GM12872 (cell line): ENCODE data around the gene PIK3R4.

ENCODE experiments used
- TF ChIP-seq, protein P1 (sequence below): IDR thresholded peaks from 3 replicates; pipeline ENCODE4 v1.5.1; 2011; ENCODE audit warnings: low read depth, mild to moderate bottlenecking, low read length, moderate library complexity; ENCODE audit not compliant: insufficient read depth

The PIK3R4 gene

DNA sequence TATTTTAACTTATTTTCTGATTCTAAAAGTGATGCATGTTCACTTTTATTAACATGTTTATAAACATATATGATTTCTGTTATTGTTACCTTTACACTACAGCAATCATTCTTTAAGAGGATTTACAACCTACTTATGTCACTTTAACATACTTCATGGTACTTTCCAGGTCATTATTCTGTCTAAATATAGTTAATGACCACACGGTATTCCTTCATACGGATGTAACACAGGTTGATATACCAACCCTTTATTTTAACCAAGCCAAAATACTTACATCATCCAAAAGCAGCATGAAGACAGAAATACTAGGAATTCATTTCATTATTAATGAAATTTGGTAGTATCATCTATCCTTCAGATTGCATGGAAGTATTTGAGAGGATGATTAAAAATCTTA lies 18.6 kb downstream of the PIK3R4 start:
- TF ChIP-seq, protein P1, sequence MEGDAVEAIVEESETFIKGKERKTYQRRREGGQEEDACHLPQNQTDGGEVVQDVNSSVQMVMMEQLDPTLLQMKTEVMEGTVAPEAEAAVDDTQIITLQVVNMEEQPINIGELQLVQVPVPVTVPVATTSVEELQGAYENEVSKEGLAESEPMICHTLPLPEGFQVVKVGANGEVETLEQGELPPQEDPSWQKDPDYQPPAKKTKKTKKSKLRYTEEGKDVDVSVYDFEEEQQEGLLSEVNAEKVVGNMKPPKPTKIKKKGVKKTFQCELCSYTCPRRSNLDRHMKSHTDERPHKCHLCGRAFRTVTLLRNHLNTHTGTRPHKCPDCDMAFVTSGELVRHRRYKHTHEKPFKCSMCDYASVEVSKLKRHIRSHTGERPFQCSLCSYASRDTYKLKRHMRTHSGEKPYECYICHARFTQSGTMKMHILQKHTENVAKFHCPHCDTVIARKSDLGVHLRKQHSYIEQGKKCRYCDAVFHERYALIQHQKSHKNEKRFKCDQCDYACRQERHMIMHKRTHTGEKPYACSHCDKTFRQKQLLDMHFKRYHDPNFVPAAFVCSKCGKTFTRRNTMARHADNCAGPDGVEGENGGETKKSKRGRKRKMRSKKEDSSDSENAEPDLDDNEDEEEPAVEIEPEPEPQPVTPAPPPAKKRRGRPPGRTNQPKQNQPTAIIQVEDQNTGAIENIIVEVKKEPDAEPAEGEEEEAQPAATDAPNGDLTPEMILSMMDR, result no peak

- TF ChIP-seq, protein P1, result no peak
Observed at GRCh38 chr3:130725746-130726145, 20.9 kb downstream of the PIK3R4 start.

GRCh38 chr3:130715616-130716015 lies 31.0 kb downstream of the PIK3R4 start:
- TF ChIP-seq, protein P1, result no peak

GRCh38 chr3:130712718-130713423 lies 33.8 kb downstream of the PIK3R4 start:
- TF ChIP-seq, protein P1, result no peak

DNA sequence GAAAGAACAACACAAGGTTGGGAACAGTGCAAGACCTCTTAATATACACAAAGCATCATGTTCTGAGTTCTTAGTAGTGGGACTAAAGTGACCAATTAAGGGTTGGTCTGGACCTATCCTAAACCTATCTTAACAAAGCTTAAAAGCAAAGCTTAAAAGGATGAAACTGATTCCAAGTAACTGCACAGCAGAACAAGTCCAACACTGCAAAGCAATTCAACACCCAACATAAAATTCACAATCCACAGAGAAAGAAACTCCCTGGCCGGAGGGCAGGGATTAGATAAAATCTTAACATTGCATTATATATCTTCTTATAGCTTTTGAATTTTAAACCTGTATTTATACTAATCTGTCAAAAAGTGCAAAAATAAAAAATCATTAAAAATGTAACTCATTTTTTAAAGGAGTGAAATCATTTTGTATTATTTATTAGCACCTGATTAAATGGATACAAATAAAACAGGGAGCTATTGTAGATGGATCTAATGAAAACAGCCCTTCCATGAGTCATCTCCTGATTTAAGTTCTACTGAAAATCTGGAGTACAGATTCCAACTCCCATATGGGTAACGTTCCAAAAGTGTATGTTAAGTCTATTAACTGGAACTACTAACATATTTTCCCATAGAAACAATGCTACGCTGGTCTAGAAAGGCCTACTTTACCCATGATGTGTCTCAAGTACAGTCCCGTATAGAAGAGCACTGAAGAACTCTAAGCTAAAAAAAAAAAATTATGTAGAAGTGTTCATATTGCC lies 34.9 kb downstream of the PIK3R4 start:
- TF ChIP-seq, protein P1, result no peak

DNA sequence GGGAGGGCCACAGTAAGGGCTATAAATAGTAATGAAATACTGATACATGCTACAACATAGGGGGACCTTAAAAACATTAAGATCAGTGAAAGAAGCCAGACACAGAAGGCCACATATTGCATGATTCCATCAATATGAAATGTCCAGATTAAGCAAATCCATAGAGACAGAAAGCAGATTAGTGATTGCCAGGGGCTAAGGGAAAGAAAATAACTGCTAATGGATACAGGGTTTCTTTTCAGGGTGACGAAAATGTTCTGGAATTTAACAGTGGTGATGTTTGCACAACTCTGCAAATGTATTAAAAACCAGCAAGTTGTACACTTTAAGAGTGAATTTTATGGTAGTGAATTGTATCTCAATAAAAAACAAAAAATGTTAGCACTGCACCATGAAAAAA lies 37.0 kb downstream of the PIK3R4 start:
- TF ChIP-seq, protein P1, result no peak

GRCh38 chr3:130707902-130708601 lies 38.6 kb downstream of the PIK3R4 start:
- TF ChIP-seq, protein P1, result no peak
